GM19193 (cell line): ENCODE data around the gene SRCIN1.

Experiments
- POLR2A ChIP-seq: IDR thresholded peaks from 4 replicates; pipeline ENCODE4 v1.6.1; 2011; ENCODE audit not compliant: insufficient read depth, insufficient read length; ENCODE audit errors: extremely low read depth

Gene SRCIN1, protein sequence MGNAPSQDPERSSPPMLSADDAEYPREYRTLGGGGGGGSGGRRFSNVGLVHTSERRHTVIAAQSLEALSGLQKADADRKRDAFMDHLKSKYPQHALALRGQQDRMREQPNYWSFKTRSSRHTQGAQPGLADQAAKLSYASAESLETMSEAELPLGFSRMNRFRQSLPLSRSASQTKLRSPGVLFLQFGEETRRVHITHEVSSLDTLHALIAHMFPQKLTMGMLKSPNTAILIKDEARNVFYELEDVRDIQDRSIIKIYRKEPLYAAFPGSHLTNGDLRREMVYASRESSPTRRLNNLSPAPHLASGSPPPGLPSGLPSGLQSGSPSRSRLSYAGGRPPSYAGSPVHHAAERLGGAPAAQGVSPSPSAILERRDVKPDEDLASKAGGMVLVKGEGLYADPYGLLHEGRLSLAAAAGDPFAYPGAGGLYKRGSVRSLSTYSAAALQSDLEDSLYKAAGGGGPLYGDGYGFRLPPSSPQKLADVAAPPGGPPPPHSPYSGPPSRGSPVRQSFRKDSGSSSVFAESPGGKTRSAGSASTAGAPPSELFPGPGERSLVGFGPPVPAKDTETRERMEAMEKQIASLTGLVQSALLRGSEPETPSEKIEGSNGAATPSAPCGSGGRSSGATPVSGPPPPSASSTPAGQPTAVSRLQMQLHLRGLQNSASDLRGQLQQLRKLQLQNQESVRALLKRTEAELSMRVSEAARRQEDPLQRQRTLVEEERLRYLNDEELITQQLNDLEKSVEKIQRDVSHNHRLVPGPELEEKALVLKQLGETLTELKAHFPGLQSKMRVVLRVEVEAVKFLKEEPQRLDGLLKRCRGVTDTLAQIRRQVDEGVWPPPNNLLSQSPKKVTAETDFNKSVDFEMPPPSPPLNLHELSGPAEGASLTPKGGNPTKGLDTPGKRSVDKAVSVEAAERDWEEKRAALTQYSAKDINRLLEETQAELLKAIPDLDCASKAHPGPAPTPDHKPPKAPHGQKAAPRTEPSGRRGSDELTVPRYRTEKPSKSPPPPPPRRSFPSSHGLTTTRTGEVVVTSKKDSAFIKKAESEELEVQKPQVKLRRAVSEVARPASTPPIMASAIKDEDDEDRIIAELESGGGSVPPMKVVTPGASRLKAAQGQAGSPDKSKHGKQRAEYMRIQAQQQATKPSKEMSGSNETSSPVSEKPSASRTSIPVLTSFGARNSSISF

DNA sequence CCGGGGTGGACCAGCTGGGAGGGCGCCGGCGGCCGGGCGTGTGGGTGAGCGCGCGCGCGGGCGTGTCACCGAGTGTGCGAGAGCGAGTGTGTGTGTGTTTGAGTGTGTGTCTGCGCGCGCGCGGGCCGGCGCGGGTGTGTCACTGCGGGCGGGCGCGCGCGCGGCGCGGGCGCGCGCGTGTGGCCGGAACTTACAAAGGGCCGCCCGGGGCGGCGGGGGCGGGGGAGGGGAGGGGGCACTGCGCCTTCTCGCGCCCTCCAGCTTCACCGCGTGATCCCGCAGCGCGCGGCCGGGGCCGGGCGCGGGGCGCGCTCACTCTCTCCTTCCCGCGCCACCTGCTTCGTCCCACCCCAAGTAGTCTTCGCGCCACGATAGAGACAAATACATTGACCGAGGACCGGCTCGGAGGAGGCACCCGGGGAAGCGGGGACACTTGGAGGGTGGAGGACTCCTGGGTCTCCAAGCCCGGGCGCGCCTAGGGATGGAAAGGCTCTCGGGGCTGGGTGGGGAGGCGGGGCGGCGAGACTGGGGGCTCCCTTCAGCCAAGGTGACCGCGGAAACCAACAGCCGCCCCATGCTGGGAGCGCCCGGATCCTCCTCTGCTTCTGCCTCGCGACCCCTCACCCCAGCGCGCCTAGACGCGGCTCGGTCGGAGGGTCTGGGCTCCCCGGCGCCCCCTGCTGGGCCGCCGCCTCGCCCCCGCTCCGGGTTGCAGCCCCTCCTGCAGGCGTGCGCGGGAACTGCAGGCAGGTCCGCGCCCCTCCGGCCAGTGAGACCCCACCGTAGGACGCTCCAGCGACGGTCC is at the start of gene SRCIN1:
Gene SRCIN1 (minus strand): TSS at position 112 of the 805 bp plus-strand sequence. CDS start 247 bp downstream, outside the sequence.
- no peak for TF ChIP-seq POLR2A

- TF ChIP-seq POLR2A, result no peak
Measured at GRCh38 chr17:38654411-38655398, 49.0 kb upstream of the SRCIN1 start.

DNA sequence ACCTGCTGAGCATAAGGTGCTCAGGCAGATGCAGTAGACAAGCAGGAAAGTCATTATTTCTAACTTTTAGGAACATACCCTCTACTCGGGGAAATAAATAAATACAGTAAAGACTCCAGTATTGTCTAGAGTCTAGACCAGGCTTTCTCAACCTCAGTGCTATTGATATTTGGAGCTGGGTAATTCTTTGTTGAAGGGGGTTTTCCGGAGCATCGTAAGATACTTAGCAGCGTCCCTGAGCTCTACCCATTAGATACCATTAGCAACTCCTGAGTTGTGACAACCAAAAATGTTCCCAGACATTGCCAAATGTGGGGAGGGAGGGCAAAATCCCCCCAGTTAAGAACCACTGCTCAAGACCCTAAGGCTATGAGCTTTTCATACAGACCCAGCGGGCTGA is 47.9 kb upstream of the SRCIN1 start:
- no peak for TF ChIP-seq POLR2A

GRCh38 chr17:38653230-38653629 is 47.5 kb upstream of the SRCIN1 start:
- no peak for TF ChIP-seq POLR2A

GRCh38 chr17:38637951-38638350 is 32.2 kb upstream of the SRCIN1 start:
- TF ChIP-seq POLR2A, result no peak

DNA sequence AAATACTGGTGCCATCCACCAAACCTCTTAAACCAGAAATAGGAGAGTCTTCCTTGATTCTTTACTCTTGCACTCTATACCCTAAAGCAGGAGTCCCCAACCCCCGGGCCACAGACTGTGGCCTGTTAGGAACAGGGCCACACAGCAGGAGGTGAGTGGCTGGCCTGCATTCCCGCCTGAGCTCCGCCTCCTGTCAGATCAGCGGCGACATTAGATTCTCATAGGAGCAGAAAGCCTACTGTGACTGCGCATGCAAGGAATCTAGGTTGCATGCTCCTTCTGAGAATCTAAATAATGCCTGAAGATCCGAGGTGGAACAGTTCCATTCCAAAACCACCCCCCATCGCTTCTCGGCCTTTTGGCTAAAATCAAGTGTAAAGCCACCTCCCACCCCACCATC is 30.3 kb upstream of the SRCIN1 start:
- TF ChIP-seq POLR2A, result no peak

GRCh38 chr17:38632334-38632733 is 26.6 kb upstream of the SRCIN1 start:
- no peak for TF ChIP-seq POLR2A

GRCh38 chr17:38628441-38628840 is 22.7 kb upstream of the SRCIN1 start:
- TF ChIP-seq POLR2A, result no peak

- TF ChIP-seq POLR2A, result no peak
Measured at GRCh38 chr17:38627957-38628356, 22.2 kb upstream of the SRCIN1 start.

DNA sequence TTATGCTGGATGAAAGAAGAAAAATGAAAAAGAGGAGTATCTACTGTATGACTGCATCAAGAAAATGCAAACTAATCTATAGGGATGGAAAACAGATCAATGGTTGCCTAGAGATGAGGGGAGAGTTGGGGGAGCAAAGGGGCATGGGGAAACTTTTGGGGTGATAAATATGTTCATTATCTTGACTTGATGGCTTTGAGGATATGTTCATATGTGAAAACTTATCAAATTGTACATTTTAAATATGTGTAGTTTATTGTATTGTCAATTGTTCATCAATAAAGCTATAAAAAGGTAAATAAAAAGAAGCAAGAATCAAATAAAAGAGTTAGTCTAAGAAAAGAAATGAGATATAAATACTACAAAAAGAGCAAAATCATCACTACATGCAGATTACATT is 19.7 kb upstream of the SRCIN1 start:
- TF ChIP-seq POLR2A, result no peak

DNA sequence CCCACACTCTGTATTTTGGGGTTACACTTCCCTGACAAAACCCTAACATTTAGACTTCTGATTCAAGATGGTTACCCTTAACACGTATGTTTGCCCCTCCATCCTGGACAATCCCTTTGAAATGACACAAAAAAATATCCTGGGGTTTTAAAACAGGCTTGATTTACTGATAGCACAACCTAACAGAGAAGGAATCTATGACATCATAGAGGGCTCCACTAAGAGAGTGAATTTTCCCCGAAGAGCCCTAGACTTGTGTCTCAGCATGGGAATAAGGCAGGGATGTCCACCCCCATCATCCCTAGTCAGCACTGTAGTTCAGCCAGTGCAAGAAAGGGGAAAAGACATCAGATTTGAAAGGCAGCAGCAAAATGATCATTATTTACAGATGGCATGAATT is 15.8 kb upstream of the SRCIN1 start:
- no peak for TF ChIP-seq POLR2A

DNA sequence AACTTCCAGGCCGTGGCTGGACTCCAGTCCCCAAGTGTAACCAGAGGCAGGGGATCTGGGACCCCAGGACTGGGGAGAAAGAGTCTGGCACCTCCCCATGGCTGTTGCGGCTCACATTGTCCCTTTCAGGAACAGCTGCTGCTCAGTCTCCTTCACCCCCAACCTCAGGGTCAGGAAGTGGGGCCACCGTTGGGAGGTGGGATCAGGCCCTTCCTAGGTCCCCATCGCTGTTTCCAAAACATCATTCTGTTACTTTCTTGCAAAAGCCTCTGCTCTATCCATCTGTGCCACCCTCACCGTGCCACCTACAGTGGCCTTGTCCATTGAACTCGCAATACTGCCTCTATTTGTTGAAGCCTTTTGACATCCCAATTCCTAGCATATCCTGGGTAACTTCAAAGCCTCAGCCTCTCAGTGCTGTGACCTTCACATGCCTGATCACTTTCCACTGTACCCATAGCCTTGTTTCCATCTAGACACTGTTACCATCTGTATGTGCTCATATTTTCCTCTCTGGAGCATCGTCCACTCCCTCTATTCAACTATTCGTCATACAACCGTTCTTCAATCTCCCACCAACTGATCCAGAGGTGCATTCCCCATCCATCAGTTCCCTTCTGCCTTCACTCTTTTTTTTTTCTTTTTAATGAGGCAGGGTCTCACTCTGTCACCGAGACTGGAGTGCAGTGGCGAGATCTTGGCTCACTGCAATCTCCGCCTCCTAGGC is 15.0 kb upstream of the SRCIN1 start:
- no peak for TF ChIP-seq POLR2A
